ENCODE results near the gene TMEM209.
"Not testable (repeated sequence)": the region's sequence is repeated elsewhere in the genome, so short reads cannot be mapped to it uniquely, and the experiment has no call there.

Gene TMEM209

GRCh38 chr7:130148561-130148960 is 56.6 kb downstream of the TMEM209 start:
- H3K36me3 ChIP-seq (ENCODE audit: control insufficient read depth in 1 of 2, insufficient read depth in 2 of 2, low read length in 2 of 2), result no peaks in the 10 kb centered on the region
- no peak overlapping the region for H3K4me3 ChIP-seq (ENCODE audit: low read depth in 1 of 2, low read length in 2 of 2)
- H3K9me3 ChIP-seq (ENCODE audit: control insufficient read depth in 1 of 2, low read length in 2 of 2), result no peaks in the 10 kb centered on the region
- H3K27ac ChIP-seq (ENCODE audit: low read length), result no peak overlapping the region
- no peaks in the 10 kb centered on the region for H3K4me1 ChIP-seq (ENCODE audit: control insufficient read depth in 1 of 2, insufficient read depth in 2 of 2, low read length in 2 of 2)
- no peaks in the 10 kb centered on the region for H3K27me3 ChIP-seq (ENCODE audit: low read depth, low read length)

GRCh38 chr7:130147710-130148325 is 57.4 kb downstream of the TMEM209 start:
- H3K4me3 ChIP-seq (ENCODE audit: low read depth in 1 of 2, low read length in 2 of 2), result no peak overlapping the region
- no peaks in the 10 kb centered on the region for H3K9me3 ChIP-seq (ENCODE audit: control insufficient read depth in 1 of 2, low read length in 2 of 2)
- no peak overlapping the region for H3K27ac ChIP-seq (ENCODE audit: low read length)
- no peaks in the 10 kb centered on the region for H3K36me3 ChIP-seq (ENCODE audit: control insufficient read depth in 1 of 2, insufficient read depth in 2 of 2, low read length in 2 of 2)
- H3K27me3 ChIP-seq (ENCODE audit: low read depth, low read length), result no peaks in the 10 kb centered on the region
- H3K4me1 ChIP-seq (ENCODE audit: control insufficient read depth in 1 of 2, insufficient read depth in 2 of 2, low read length in 2 of 2), result no peaks in the 10 kb centered on the region

- no peak overlapping the region for H3K4me3 ChIP-seq (ENCODE audit: low read depth in 1 of 2, low read length in 2 of 2)
- H3K4me1 ChIP-seq (ENCODE audit: control insufficient read depth in 1 of 2, insufficient read depth in 2 of 2, low read length in 2 of 2), result peaks cover 4% of the 10 kb centered on the region in 2 donors
- H3K36me3 ChIP-seq (ENCODE audit: control insufficient read depth in 1 of 2, insufficient read depth in 2 of 2, low read length in 2 of 2), result no peaks in the 10 kb centered on the region
- H3K9me3 ChIP-seq (ENCODE audit: control insufficient read depth in 1 of 2, low read length in 2 of 2), result no peaks in the 10 kb centered on the region
- no peak overlapping the region for H3K27ac ChIP-seq (ENCODE audit: low read length)
- H3K27me3 ChIP-seq (ENCODE audit: low read depth, low read length), result no peaks in the 10 kb centered on the region
These were observed 58.4 kb downstream of the TMEM209 start for GRCh38 chr7:130146693-130147405.

GRCh38 chr7:130146142-130146541 is 59.1 kb downstream of the TMEM209 start:
- not testable (repeated sequence) for H3K36me3 ChIP-seq (ENCODE audit: control insufficient read depth in 1 of 2, insufficient read depth in 2 of 2, low read length in 2 of 2); H3K4me3 ChIP-seq (ENCODE audit: low read depth in 1 of 2, low read length in 2 of 2); H3K4me1 ChIP-seq (ENCODE audit: control insufficient read depth in 1 of 2, insufficient read depth in 2 of 2, low read length in 2 of 2); H3K27me3 ChIP-seq (ENCODE audit: low read depth, low read length); H3K9me3 ChIP-seq (ENCODE audit: control insufficient read depth in 1 of 2, low read length in 2 of 2); H3K27ac ChIP-seq (ENCODE audit: low read length)

GRCh38 chr7:130145424-130146100 is 59.6 kb downstream of the TMEM209 start:
- H3K4me3 ChIP-seq (ENCODE audit: low read depth in 1 of 2, low read length in 2 of 2), result no peak overlapping the region
- H3K36me3 ChIP-seq (ENCODE audit: control insufficient read depth in 1 of 2, insufficient read depth in 2 of 2, low read length in 2 of 2), result no peaks in the 10 kb centered on the region
- H3K27me3 ChIP-seq (ENCODE audit: low read depth, low read length), result no peaks in the 10 kb centered on the region
- H3K9me3 ChIP-seq (ENCODE audit: control insufficient read depth in 1 of 2, low read length in 2 of 2), result no peaks in the 10 kb centered on the region
- H3K4me1 ChIP-seq (ENCODE audit: control insufficient read depth in 1 of 2, insufficient read depth in 2 of 2, low read length in 2 of 2), result peaks cover 4 to 7% of the 10 kb centered on the region in 2 donors
- H3K27ac ChIP-seq (ENCODE audit: low read length), result no peak overlapping the region

GRCh38 chr7:130144312-130145171 is 60.7 kb downstream of the TMEM209 start:
- Histone ChIP-seq H3K4me1 (ENCODE audit: control insufficient read depth in 1 of 2, insufficient read depth in 2 of 2, low read length in 2 of 2) (peaks cover 4 to 7% of the 10 kb centered on the region in 2 donors), H3K27me3 (ENCODE audit: low read depth, low read length) (no peaks in the 10 kb centered on the region), H3K9me3 (ENCODE audit: control insufficient read depth in 1 of 2, low read length in 2 of 2) (no peaks in the 10 kb centered on the region), H3K27ac (ENCODE audit: low read length) (no peak overlapping the region), H3K4me3 (ENCODE audit: low read depth in 1 of 2, low read length in 2 of 2) (no peak overlapping the region), H3K36me3 (ENCODE audit: control insufficient read depth in 1 of 2, insufficient read depth in 2 of 2, low read length in 2 of 2) (peaks cover 0 to 4% of the 10 kb centered on the region in 2 donors)

- H3K27me3 ChIP-seq (ENCODE audit: low read depth, low read length), result no peaks in the 10 kb centered on the region
- peaks cover 4 to 7% of the 10 kb centered on the region in 2 donors for H3K4me1 ChIP-seq (ENCODE audit: control insufficient read depth in 1 of 2, insufficient read depth in 2 of 2, low read length in 2 of 2)
- no peaks in the 10 kb centered on the region for H3K9me3 ChIP-seq (ENCODE audit: control insufficient read depth in 1 of 2, low read length in 2 of 2)
- H3K4me3 ChIP-seq (ENCODE audit: low read depth in 1 of 2, low read length in 2 of 2), result no peak overlapping the region
- H3K36me3 ChIP-seq (ENCODE audit: control insufficient read depth in 1 of 2, insufficient read depth in 2 of 2, low read length in 2 of 2), result peaks cover 0 to 7% of the 10 kb centered on the region in 2 donors
- no peak overlapping the region for H3K27ac ChIP-seq (ENCODE audit: low read length)
These were observed 61.3 kb downstream of the TMEM209 start for GRCh38 chr7:130143986-130144311.

GRCh38 chr7:130143334-130143732 is 61.9 kb downstream of the TMEM209 start:
- Histone ChIP-seq H3K4me3 (ENCODE audit: low read depth in 1 of 2, low read length in 2 of 2) (no peak overlapping the region), H3K4me1 (ENCODE audit: control insufficient read depth in 1 of 2, insufficient read depth in 2 of 2, low read length in 2 of 2) (peaks cover 4 to 7% of the 10 kb centered on the region in 2 donors), H3K27ac (ENCODE audit: low read length) (no peak overlapping the region), H3K9me3 (ENCODE audit: control insufficient read depth in 1 of 2, low read length in 2 of 2) (no peaks in the 10 kb centered on the region), H3K27me3 (ENCODE audit: low read depth, low read length) (no peaks in the 10 kb centered on the region), H3K36me3 (ENCODE audit: control insufficient read depth in 1 of 2, insufficient read depth in 2 of 2, low read length in 2 of 2) (peaks cover 0 to 7% of the 10 kb centered on the region in 2 donors)

GRCh38 chr7:130142654-130143333 is 62.4 kb downstream of the TMEM209 start:
- Histone ChIP-seq H3K27me3 (ENCODE audit: low read depth, low read length) (no peaks in the 10 kb centered on the region), H3K27ac (ENCODE audit: low read length) (no peak overlapping the region), H3K4me1 (ENCODE audit: control insufficient read depth in 1 of 2, insufficient read depth in 2 of 2, low read length in 2 of 2) (peaks cover 4 to 7% of the 10 kb centered on the region in 2 donors), H3K36me3 (ENCODE audit: control insufficient read depth in 1 of 2, insufficient read depth in 2 of 2, low read length in 2 of 2) (peaks cover 0 to 7% of the 10 kb centered on the region in 2 donors), H3K4me3 (ENCODE audit: low read depth in 1 of 2, low read length in 2 of 2) (no peak overlapping the region), H3K9me3 (ENCODE audit: control insufficient read depth in 1 of 2, low read length in 2 of 2) (no peaks in the 10 kb centered on the region)

GRCh38 chr7:130141884-130142653 is 63.1 kb downstream of the TMEM209 start:
- H3K27me3 ChIP-seq (ENCODE audit: low read depth, low read length), result no peaks in the 10 kb centered on the region
- H3K9me3 ChIP-seq (ENCODE audit: control insufficient read depth in 1 of 2, low read length in 2 of 2), result no peaks in the 10 kb centered on the region
- H3K36me3 ChIP-seq (ENCODE audit: control insufficient read depth in 1 of 2, insufficient read depth in 2 of 2, low read length in 2 of 2), result peaks cover 4 to 7% of the 10 kb centered on the region in 2 donors
- peak overlapping the region; percentile 70 to 79 for H3K4me3 ChIP-seq (ENCODE audit: low read depth in 1 of 2, low read length in 2 of 2)
- H3K4me1 ChIP-seq (ENCODE audit: control insufficient read depth in 1 of 2, insufficient read depth in 2 of 2, low read length in 2 of 2), result peaks cover 4 to 7% of the 10 kb centered on the region in 2 donors
- peak overlapping the region; percentile 45 for H3K27ac ChIP-seq (ENCODE audit: low read length)
